ENCODE data around the gene CDH2.

CDH2 gene

DNA sequence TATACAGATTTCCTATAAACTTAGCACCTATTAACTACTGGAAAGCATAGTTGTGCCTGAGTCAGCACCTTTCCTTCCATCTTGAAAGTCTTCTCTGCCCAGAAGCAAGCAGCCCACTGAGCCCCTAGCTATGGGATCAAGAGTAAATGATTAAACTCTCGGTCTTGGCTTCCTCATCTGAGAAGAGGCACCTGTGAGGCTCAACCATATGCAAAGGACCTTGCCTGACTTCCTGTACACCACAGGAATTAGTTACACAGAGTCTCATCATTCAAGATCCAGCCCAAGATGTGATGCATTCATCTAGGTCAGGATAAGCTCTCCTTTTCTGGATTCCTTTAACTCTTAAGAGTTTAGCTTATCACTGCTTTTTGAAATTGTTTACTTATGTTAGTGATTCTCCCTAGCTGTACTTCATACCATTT is 96.0 kb downstream of the CDH2 start:
- no peak for DNase-seq

- DNase-seq, result no peak
These were observed 97.0 kb downstream of the CDH2 start for GRCh38 chr18:28079883-28080282.

- DNase-seq, result no peak
These were observed 98.1 kb downstream of the CDH2 start for GRCh38 chr18:28078849-28079248.

GRCh38 chr18:28078298-28078697 is 98.6 kb downstream of the CDH2 start:
- DNase-seq, result no peak

- DNase-seq, result no peak
These were observed 101.4 kb downstream of the CDH2 start for GRCh38 chr18:28075501-28075900.

- no peak for DNase-seq
These were observed 102.9 kb downstream of the CDH2 start for GRCh38 chr18:28074076-28074475.

- DNase-seq, result no peak
These were observed 103.3 kb downstream of the CDH2 start for GRCh38 chr18:28073658-28074057.

GRCh38 chr18:28071199-28071598 is 105.7 kb downstream of the CDH2 start:
- DNase-seq, result no peak

GRCh38 chr18:28068207-28068606 is 108.7 kb downstream of the CDH2 start:
- no peak for DNase-seq

GRCh38 chr18:28067346-28067745 is 109.6 kb downstream of the CDH2 start:
- DNase-seq, result no peak

GRCh38 chr18:28065793-28066186 is 111.1 kb downstream of the CDH2 start:
- DNase-seq, result no peak

DNA sequence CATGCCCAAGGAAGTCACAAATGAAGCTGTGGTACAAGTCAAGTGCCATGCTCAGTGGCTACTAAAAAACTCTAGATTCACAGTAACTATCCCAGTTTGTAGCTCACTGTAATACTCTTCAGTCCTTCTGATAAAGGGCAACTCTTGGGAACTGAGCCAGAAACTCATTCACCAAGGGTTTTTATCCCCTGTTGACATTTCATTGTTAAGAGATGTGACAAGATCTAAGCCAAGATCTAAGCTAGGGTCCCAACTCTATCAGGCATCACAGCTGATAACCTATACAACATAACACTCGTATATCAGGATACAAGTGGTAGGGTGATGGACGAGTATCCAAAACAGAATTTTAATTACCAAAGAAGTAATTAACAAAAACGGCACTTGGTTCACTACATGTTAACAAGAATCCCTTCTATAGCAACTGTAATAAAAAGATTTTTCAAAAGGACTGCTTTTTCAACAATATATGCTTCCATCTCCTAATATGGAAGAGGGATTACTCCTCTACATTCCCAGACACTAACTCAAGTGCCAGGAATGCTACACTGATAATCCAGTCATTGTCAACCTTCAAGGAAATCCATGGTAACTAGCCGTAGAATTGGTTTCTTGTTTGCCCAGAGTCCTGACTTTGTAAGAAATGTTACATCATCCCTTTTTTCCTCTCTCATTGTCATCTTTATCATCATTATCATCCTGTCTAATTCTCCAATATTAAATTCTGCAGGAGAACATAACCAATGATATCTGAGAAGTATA is 111.7 kb downstream of the CDH2 start:
- DNase-seq, result no peak

DNA sequence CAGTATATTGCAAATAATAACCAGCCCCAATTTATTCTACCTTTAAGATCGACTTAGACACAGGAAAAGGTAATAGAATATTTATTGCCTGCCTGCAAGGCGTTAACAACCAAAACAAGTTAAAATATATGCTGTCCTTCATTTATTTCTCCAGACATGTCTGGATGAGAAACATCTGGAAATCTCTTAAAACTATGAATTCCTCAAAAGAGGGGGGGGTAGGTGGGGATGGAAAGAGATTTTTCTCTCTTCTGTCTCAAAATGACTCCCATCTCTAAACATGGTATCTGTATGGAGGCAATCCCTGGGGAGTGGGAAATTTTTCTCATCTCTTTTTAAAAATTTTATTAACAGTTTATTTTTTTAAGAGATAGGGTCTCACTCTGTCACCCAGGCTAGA is 113.0 kb downstream of the CDH2 start:
- DNase-seq, result no peak

- no peak for DNase-seq
These were observed 113.6 kb downstream of the CDH2 start for GRCh38 chr18:28063271-28063761.

DNA sequence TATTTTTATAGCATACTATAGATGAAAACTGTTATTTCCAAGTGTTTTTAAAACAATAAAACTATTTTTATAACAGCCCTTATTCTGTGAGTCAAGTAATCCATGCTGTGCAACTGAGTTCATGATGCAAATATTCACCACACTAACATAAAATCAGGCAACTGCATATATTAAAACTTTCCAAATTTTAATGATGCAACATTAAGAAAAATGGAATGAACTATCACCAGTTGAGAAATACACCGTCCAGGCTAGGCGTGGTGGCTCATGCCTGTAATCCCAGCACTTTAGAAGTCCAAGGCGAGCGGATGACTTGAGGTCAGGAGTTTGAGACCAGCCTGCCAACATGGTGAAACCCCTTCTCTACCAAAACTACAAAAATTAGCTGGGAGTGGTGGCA is 114.5 kb downstream of the CDH2 start:
- no peak for DNase-seq

GRCh38 chr18:28059861-28060260 is 117.1 kb downstream of the CDH2 start:
- no peak for DNase-seq

- DNase-seq, result no peak
These were observed 126.4 kb downstream of the CDH2 start for GRCh38 chr18:28050545-28050944.

GRCh38 chr18:28048612-28049011 is 128.3 kb downstream of the CDH2 start:
- DNase-seq, result no peak

- no peak for DNase-seq
These were observed 131.1 kb downstream of the CDH2 start for GRCh38 chr18:28045880-28046279.

GRCh38 chr18:28045176-28045810 is 131.6 kb downstream of the CDH2 start:
- no peak for DNase-seq

DNA sequence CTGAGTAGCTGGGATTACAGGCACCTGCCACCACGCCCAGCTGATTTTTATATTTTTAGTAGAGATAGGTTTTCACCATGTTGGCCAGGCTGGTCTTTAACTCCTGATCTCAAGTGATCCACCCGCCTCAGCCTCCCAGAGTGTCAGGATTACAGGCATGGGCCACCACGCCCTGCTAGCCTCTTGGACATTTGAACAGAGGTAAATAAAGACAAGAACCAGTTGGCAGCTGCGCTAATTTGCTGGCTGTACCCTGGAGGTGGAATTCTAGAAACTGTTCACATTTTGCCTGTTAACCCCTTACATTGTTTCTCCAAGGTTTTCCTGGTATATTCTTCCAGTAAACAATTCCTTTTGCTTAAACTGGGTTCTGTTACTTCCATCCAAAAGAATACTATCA is 132.9 kb downstream of the CDH2 start:
- DNase-seq, result no peak

GRCh38 chr18:28043631-28044030 is 133.3 kb downstream of the CDH2 start:
- no peak for DNase-seq

DNA sequence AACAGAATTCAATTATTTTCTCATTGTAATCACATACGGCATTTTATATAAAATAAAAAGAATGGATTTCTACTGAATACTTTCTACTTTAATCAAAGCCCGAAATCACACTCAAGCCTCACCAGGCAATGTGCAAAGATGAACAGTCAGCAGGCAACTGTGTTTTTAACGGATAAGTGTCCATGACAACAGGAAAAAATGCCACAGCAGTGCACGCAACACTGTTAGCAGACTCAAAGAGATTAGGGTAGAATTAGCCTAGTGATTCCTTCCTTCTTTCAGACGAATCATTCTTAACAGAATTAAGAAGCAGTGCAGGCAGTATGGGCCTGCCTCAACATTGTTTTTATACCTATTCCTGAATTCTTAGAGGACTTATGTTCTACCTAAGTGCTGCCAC is 135.6 kb downstream of the CDH2 start:
- DNase-seq, result no peak

DNA sequence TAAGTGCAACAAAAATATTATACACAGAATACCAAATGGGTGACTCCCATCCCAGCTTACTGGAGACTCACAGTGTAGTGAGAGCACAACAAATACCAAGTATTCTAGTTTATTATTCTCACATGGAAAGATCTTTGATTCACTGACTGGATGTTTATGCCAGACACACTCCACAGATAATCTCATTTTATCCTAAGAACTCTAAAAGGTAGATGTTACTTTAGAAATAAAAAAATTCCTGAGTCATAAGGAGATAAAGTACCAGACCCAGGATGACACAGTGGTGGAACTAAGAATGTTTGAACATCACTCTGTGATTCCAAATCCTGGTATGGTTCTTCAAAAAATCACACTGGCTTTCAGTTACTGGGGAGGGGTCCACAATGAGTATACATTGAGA is 136.2 kb downstream of the CDH2 start:
- no peak for DNase-seq

- no peak for DNase-seq
These were observed 136.7 kb downstream of the CDH2 start for GRCh38 chr18:28040211-28040610.
